GM11168 (cell line): Measurements from ENCODE around the gene NR2F6.

ENCODE experiments used
- in situ Hi-C: fragments of 300-500 bp; cut with MboI; formaldehyde crosslinking; loops from one replicate; pipeline ENCODE4 v1.12.0; 2022; ENCODE audit warnings: low sequenced_read_pairs; ENCODE audit not compliant: unreplicated experiment

Gene NR2F6

GRCh38 chr19:17242431-17243208, 3.1 kb downstream of the NR2F6 start:
- in situ Hi-C loops: no loop called here

GRCh38 chr19:17240826-17241399, 4.8 kb downstream of the NR2F6 start:
- in situ Hi-C loops: no loop called here

GRCh38 chr19:17240062-17240752, 5.5 kb downstream of the NR2F6 start:
- in situ Hi-C loops: no loop called here

GRCh38 chr19:17237747-17238706, 7.7 kb downstream of the NR2F6 start:
- in situ Hi-C loops: loop anchor here (5.0 kb wide), 1 partner anchor 171 kb away; no protein-coding TSS in a partner anchor

- in situ Hi-C loops: loop anchor here (5.0 kb wide), 1 partner anchor 170 kb away; no protein-coding TSS in a partner anchor
Observed at GRCh38 chr19:17236811-17237543, 8.7 kb downstream of the NR2F6 start.

GRCh38 chr19:17235971-17236777, 9.5 kb downstream of the NR2F6 start:
- in situ Hi-C loops: loop anchor here (5.0 kb wide), 1 partner anchor 169 kb away; no protein-coding TSS in a partner anchor

GRCh38 chr19:17235300-17235970, 10.3 kb downstream of the NR2F6 start:
- in situ Hi-C loops: loop anchor here (5.0 kb wide), 1 partner anchor 168 kb away; no protein-coding TSS in a partner anchor

GRCh38 chr19:17234911-17235299, 10.8 kb downstream of the NR2F6 start:
- in situ Hi-C loops: loop anchor here (5.0 kb wide), 1 partner anchor 168 kb away; no protein-coding TSS in a partner anchor

- in situ Hi-C loops: no loop called here
Observed at GRCh38 chr19:17232258-17232657, 13.5 kb downstream of the NR2F6 start.

GRCh38 chr19:17229890-17230289, 15.8 kb downstream of the NR2F6 start:
- in situ Hi-C loops: no loop called here

- in situ Hi-C loops: no loop called here
Observed at GRCh38 chr19:17227798-17228367, 17.8 kb downstream of the NR2F6 start.

- in situ Hi-C loops: no loop called here
Observed at GRCh38 chr19:17226002-17226933, 19.5 kb downstream of the NR2F6 start, which contains the start of gene OCEL1. TSS of gene OCEL1 (plus strand) at chr19:17226226. CDS start at chr19:17226248, 22 bp downstream.

- in situ Hi-C loops: no loop called here
Observed at GRCh38 chr19:17225053-17225452, 20.7 kb downstream of the NR2F6 start.

- in situ Hi-C loops: no loop called here
Observed at GRCh38 chr19:17220207-17220758, 25.4 kb downstream of the NR2F6 start.

- in situ Hi-C loops: no loop called here
Observed at GRCh38 chr19:17219286-17219685, 26.4 kb downstream of the NR2F6 start.

GRCh38 chr19:17216058-17216670, 29.6 kb downstream of the NR2F6 start:
- in situ Hi-C loops: no loop called here
